Stimulated activated CD4-positive, alpha-beta T cell treated with anti-CD3 and anti-CD28 coated beads, Interleukin-2, amount 100 ng/mL, for 4 hours (primary cell): ENCODE results near the gene SYT2.
"Not testable (repeated sequence)": the region's sequence is repeated elsewhere in the genome, so short reads cannot be mapped to it uniquely, and the experiment has no call there.

Experiments used
- DNase-seq: peaks from one replicate; pipeline ENCODE4 v3.0.0-alpha.2; 2020; ENCODE audit warnings: low read depth

Gene SYT2

DNA sequence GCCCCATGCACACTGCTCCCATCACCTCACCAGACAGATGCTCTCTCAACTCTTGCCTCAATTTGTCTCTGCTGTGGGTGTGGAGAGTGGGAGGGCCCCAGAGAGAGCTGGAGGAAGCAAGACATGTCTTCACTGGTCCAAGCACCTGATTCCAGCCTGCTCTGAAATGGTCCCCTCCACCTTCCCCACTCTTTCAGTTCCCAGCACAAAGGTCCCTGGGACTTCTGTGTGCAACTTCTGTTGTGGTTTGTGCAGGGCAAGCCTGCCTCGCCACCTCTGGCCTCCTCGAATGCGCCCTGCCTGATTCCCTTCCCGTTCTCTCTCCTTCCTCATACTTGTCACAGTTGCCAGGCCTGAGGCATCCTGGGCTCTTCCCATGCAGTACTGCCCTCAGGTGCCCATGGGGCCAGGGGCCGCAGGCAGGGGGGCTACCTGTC, 119.3 kb downstream of the SYT2 start:
- no peak for DNase-seq

GRCh38 chr1:202590126-202590525, 120.1 kb downstream of the SYT2 start:
- DNase-seq, result no peak

GRCh38 chr1:202589190-202589930, 120.9 kb downstream of the SYT2 start:
- DNase-seq, result no peak

DNA sequence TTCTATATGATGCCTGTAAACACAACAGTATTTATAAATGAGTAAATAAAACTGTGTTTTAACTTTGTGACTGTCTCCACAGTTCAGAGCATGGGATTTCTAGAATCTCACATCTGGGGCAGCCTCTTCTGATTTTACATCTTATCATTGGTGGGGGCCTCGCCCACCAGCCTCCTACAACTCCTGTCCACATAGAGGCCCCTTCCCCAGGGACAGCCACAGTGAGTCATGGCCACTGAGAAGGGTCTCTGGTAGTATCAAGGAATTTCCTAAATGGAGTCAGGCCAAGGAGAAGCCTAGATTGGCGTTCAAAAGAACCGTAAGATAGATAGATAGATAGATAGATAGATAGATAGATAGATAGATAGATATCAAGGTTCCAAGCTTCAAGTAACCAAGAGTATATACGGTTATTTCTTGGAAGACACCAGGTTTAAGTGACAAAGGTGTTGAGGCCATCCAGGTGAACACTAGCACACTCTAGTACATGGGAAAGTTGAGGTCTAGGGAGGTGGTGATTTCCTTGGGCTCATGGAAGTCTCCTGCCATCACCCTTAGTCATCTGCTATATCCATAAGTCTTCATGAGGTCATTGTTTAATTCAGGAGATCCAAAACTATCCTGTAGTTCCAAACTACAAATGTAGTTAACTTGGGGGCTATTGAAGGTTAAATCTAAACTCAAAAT, 121.6 kb downstream of the SYT2 start:
- DNase-seq, result no peak

GRCh38 chr1:202587859-202588485, 122.3 kb downstream of the SYT2 start:
- DNase-seq, result no peak

DNA sequence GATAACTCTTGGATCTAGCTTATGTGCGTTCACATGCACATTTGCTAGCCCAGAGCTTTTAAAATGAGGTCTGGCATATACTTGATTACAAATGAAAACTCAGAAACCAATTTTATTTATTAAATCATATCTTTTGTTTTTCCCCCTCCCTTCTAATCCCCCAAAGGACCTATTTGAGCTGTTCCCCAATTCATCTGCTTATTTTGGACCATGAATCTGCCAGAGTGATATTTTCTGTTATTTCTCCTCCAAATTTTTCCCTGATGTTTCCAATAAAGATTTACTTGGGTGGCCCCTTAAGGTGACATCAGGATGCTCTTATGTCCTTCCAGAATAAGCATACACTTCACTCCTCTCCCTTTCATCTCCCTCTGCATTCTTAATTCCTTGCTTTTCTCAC, 123.4 kb downstream of the SYT2 start:
- no peak for DNase-seq

- no peak for DNase-seq
Observed at GRCh38 chr1:202586018-202586821, 124.0 kb downstream of the SYT2 start.

GRCh38 chr1:202585590-202585933, 124.7 kb downstream of the SYT2 start:
- DNase-seq, result no peak

GRCh38 chr1:202584707-202585589, 125.3 kb downstream of the SYT2 start:
- no peak for DNase-seq

- DNase-seq, result not testable (repeated sequence)
Observed at GRCh38 chr1:202582350-202582749, 127.9 kb downstream of the SYT2 start.

GRCh38 chr1:202580619-202581018, 129.6 kb downstream of the SYT2 start:
- no peak for DNase-seq

DNA sequence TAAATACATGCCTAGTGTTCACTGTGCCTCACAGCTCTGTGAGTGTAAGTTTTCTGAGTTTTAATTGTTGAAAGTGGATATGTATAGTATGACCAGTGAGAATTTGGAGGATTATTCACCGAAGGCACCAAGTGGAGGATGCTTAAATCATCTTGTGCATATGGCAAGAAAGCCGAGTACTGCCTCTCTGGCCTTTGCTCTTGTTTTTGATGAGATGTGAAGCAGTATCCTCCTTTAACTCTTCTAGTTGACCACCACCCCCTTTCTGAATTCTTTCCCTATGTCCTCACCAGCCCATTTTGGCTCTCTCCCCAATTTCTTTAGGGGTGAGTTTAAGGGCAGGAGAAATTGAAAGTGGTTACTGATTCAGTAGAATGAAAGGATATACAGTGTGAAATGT, 130.4 kb downstream of the SYT2 start:
- DNase-seq, result no peak

DNA sequence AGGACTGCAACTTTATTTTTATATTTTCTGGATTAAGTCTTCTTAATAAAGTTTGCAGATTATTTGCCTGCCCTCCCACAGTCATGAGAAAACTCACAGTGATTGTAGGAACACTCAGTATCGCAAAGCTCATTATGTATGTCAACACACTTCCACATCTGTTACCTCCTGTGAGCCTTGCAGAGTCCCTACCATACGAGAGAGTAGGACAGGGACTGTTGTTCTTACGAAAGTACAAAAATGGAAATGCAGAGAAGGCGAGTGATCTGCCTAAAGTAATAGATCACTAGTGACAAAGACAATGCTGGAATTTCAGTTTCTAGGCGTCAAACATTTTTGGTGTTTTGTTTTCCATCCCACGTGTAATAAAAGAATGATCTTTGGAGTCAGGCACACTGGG, 131.7 kb downstream of the SYT2 start:
- DNase-seq, result no peak

GRCh38 chr1:202578001-202578504, 132.2 kb downstream of the SYT2 start:
- DNase-seq, result no peak

DNA sequence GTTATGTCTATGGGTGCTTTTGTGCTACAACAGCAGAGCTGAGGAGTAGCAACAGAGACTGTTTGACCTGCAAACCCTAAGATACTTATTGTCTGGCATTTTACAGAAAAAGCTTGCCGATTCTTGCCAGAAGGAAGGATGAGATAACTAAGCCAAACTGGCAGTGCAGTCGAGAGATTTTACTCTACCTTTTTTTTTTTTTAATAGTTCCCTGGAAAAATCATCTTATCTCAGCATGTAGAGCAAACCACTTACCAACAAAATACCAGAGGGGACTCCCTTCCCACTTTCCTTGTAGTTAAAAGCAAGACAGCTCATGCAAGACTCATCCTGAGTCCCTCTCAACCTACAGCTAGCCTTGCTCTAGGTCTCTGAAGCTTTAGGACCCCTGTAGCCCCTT, 132.9 kb downstream of the SYT2 start:
- no peak for DNase-seq

DNA sequence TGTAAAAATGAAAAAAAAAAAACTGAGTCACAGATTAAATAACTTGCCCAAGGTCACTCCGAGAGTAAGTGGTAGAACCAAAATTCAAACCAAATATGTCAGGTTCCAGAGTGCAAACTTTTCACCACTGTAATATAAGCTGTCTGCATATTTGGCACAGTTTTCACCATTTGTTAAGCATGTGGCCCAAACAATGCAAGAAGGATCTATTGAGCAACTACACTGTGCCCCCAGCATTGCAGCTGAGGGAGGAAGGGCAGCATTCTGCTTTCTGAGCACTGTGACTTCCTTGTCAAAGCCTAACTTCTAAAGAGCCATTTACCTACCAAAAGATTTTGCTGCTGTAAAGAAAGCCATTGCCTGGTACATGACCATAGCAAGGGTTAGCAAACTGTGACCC, 133.4 kb downstream of the SYT2 start:
- DNase-seq, result no peak

GRCh38 chr1:202575918-202576653, 134.2 kb downstream of the SYT2 start:
- DNase-seq, result no peak

DNA sequence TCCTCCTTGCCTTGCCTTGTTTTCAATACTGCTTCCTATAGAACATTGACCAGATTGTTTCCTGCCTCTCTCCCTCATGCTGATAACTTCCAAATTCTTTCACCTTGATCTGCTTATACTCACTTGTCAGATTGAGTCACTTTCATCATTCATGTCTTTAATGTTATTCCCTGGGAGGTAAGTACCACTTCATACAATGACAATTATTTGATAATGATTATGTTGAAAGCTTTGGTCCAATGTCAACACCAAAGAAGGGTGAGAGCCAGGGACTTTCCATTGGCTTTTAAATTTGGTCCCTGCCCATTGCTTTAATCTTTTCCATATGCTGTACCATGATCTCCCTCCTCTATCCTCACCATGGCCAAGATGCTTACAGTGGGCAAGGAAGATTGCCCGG, 137.4 kb downstream of the SYT2 start:
- DNase-seq, result no peak

DNA sequence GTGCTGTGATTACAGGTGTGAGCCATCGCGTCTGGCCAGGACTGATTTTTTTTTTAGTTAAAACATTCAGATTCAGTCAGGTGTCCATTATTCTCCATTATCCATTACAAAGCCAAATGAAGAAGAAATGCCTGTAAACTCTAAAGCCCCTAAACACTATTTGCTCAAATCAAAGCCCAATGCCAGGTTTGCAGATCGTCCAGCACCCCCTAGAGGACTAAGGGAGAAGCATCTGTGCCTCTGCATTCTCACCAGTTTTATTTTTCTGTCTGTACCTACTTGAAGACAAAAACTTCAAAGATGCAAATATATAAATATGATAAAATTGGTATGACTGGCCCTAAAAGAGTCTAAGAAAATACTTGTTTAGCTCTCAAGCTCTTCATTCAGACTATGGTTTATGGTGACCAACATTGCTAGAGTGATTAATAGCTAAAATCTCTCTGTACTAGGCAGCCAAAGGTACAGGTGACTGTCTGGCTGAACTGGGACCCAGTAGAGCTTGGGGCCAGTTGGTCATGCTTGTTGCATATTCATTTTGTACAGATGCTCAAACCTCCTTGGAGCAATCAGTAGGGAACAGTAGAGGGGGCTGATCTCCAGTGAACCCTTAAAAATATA, 138.4 kb downstream of the SYT2 start:
- DNase-seq, result no peak
